HuH-7 (cell line): ENCODE data around the gene KIAA1549.

Source experiments
- DNase-seq: peaks from one replicate; pipeline ENCODE4 v3.0.0; 2011; ENCODE audit warnings: low spot score

Gene KIAA1549

GRCh38 chr7:138882249-138882648 is 98.9 kb downstream of the KIAA1549 start:
- DNase-seq = no peak

- no peak for DNase-seq
Measured at GRCh38 chr7:138881579-138882188, 99.5 kb downstream of the KIAA1549 start.

- DNase-seq = no peak
Measured at GRCh38 chr7:138880881-138881578, 100.2 kb downstream of the KIAA1549 start.

GRCh38 chr7:138879356-138879755 is 101.8 kb downstream of the KIAA1549 start:
- DNase-seq = no peak

GRCh38 chr7:138878856-138879255 is 102.3 kb downstream of the KIAA1549 start:
- no peak for DNase-seq

GRCh38 chr7:138878051-138878450 is 103.1 kb downstream of the KIAA1549 start:
- no peak for DNase-seq

- no peak for DNase-seq
Measured at GRCh38 chr7:138876326-138876725, 104.9 kb downstream of the KIAA1549 start.

- DNase-seq = no peak
Measured at GRCh38 chr7:138875794-138876193, 105.4 kb downstream of the KIAA1549 start.

GRCh38 chr7:138873220-138873892 is 107.8 kb downstream of the KIAA1549 start:
- no peak for DNase-seq

GRCh38 chr7:138872576-138872975 is 108.6 kb downstream of the KIAA1549 start:
- no peak for DNase-seq

GRCh38 chr7:138871814-138872090 is 109.4 kb downstream of the KIAA1549 start:
- DNase-seq = no peak

GRCh38 chr7:138871065-138871813 is 110.0 kb downstream of the KIAA1549 start:
- no peak for DNase-seq

GRCh38 chr7:138869353-138869752 is 111.8 kb downstream of the KIAA1549 start:
- DNase-seq = no peak

GRCh38 chr7:138868711-138869110 is 112.5 kb downstream of the KIAA1549 start:
- DNase-seq = no peak

GRCh38 chr7:138867744-138868143 is 113.4 kb downstream of the KIAA1549 start:
- DNase-seq = no peak

GRCh38 chr7:138866353-138866752 is 114.8 kb downstream of the KIAA1549 start:
- no peak for DNase-seq

- DNase-seq = peak; percentile 42
Measured at GRCh38 chr7:138865843-138866242, 115.3 kb downstream of the KIAA1549 start.

- no peak for DNase-seq
Measured at GRCh38 chr7:138864667-138865066, 116.5 kb downstream of the KIAA1549 start.

- DNase-seq = no peak
Measured at GRCh38 chr7:138863931-138864330, 117.3 kb downstream of the KIAA1549 start.

- DNase-seq = no peak
Measured at GRCh38 chr7:138861051-138861450, 120.1 kb downstream of the KIAA1549 start.

GRCh38 chr7:138857728-138858127 is 123.5 kb downstream of the KIAA1549 start:
- no peak for DNase-seq

GRCh38 chr7:138854115-138854645 is 127.0 kb downstream of the KIAA1549 start:
- no peak for DNase-seq

GRCh38 chr7:138853448-138853847 is 127.7 kb downstream of the KIAA1549 start:
- no peak for DNase-seq
